Keratinocyte (primary cell): ENCODE results near the gene DPH6.

ENCODE experiments used
- EZH2 ChIP-seq: IDR thresholded peaks from one replicate; pipeline ENCODE4 v1.6.1; 2012; ENCODE audit warnings: inconsistent platforms, mild to moderate bottlenecking, low read length, moderate library complexity
- TF ChIP-seq, protein P1 (sequence below), 3 experiments: IDR thresholded peaks in 1 of 3; conservative IDR thresholded peaks in 1 of 3; optimal IDR thresholded peaks in 1 of 3; 2 replicates in 2 of 3; 3 replicates in 1 of 3; pipeline versions ENCODE3 to v1.5.1; 2011; ENCODE audit warnings: low read length in 3 of 3, mild to moderate bottlenecking in 3 of 3, moderate library complexity in 2 of 3, control low read depth in 1 of 3, inconsistent platforms in 1 of 3; ENCODE audit not compliant: insufficient read depth in 2 of 3; ENCODE audit errors: extremely low read depth in 1 of 3

DNA sequence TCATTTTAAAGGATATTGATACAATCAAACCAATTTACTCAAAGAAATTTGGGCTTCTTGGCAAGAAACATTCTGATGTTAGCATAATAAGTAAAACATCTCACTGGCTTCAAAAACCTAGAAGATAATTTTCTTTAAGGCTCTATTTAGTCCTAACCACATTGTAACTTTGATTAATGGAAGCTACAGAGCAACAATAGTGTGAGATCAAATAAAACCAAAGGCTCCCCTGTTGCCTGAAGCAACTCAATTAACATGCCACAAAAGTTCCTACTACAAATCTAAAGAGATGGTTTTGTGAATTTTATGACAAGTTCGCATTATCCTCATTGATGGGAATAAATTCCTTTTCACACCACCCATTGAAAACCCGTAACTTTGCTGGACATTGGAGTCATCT is 5.9 kb downstream of the DPH6 start:
- TF ChIP-seq, protein P1, sequence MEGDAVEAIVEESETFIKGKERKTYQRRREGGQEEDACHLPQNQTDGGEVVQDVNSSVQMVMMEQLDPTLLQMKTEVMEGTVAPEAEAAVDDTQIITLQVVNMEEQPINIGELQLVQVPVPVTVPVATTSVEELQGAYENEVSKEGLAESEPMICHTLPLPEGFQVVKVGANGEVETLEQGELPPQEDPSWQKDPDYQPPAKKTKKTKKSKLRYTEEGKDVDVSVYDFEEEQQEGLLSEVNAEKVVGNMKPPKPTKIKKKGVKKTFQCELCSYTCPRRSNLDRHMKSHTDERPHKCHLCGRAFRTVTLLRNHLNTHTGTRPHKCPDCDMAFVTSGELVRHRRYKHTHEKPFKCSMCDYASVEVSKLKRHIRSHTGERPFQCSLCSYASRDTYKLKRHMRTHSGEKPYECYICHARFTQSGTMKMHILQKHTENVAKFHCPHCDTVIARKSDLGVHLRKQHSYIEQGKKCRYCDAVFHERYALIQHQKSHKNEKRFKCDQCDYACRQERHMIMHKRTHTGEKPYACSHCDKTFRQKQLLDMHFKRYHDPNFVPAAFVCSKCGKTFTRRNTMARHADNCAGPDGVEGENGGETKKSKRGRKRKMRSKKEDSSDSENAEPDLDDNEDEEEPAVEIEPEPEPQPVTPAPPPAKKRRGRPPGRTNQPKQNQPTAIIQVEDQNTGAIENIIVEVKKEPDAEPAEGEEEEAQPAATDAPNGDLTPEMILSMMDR (optimal IDR thresholded peaks at IDR 0.05 in 1 of 3, IDR thresholded peaks at IDR 0.05 in 1 of 3, conservative IDR thresholded peaks at IDR 0.05 in 1 of 3; ENCODE audit: extremely low read depth in 1 of 3, insufficient read depth in 2 of 3, low read length in 3 of 3) = no peak
- TF ChIP-seq EZH2 = no peak
